Spleen (tissue), 11 donors: ENCODE data around the gene SHTN1. TPM values are rescaled to one million over a fixed set of nuclear protein-coding genes. Genes with fewer than 3 reads are reported as not detected.

Source experiments
- DNase-seq: peaks from one replicate; pipeline ENCODE4 v3.0.0-alpha.2; 2020
- H3K27ac ChIP-seq, 8 donors: fragments of 200-600 bp; sonication (generic) in 7 of 8; 1 replicate in 4 of 8; 2 replicates in 4 of 8; pipeline versions ENCODE4 v1.5.0 to v1.8.0; 2016 to 2021; ENCODE audit warnings: inconsistent platforms in 4 of 8, mild to moderate bottlenecking in 4 of 8, moderate library complexity in 1 of 8
- H3K27me3 ChIP-seq, 7 donors: fragments of 200-600 bp; sonication (generic) in 6 of 7; replicated peaks in 1 of 7; 1 replicate in 4 of 7; 2 replicates in 3 of 7; pipeline versions ENCODE4 v1.5.0 to v1.8.0; 2016 to 2021; ENCODE audit warnings: inconsistent platforms in 3 of 7, mild to moderate bottlenecking in 1 of 7
- H3K36me3 ChIP-seq, 6 donors: fragments of 200-600 bp; sonication (generic) in 5 of 6; 1 replicate in 4 of 6; 2 replicates in 2 of 6; pipeline versions ENCODE4 v1.5.0 to v1.8.0; 2016 to 2021; ENCODE audit warnings: inconsistent platforms in 2 of 6
- H3K4me1 ChIP-seq, 6 donors: fragments of 200-600 bp; sonication (generic) in 5 of 6; 1 replicate in 3 of 6; 2 replicates in 3 of 6; pipeline versions ENCODE4 v1.5.0 to v1.8.0; 2016 to 2021; ENCODE audit warnings: inconsistent platforms in 3 of 6
- H3K4me3 ChIP-seq, 8 donors: fragments of 200-600 bp; sonication (generic) in 7 of 8; 1 replicate in 4 of 8; 2 replicates in 4 of 8; pipeline versions ENCODE4 v1.5.0 to v1.8.0; 2016 to 2021; ENCODE audit warnings: inconsistent platforms in 4 of 8, mild to moderate bottlenecking in 4 of 8, moderate library complexity in 2 of 8
- H3K9me3 ChIP-seq, 8 donors: fragments of 200-600 bp; sonication (generic) in 7 of 8; 1 replicate in 4 of 8; 2 replicates in 4 of 8; pipeline versions ENCODE4 v1.5.0 to v1.8.0; 2016 to 2021; ENCODE audit warnings: inconsistent platforms in 4 of 8
- POLR2A ChIP-seq, 3 donors: fragments of 450-650 bp; IDR thresholded peaks; one replicate each; pipeline ENCODE4 v1.5.1; 2017; ENCODE audit warnings: antibody characterized with exemption in 3 of 3, mild to moderate bottlenecking in 1 of 3
- POLR2AphosphoS5 ChIP-seq, 3 donors: sonication (generic); formaldehyde crosslinking; IDR thresholded peaks; one replicate each; pipeline ENCODE4 v1.5.1; 2017; ENCODE audit warnings: antibody characterized with exemption in 3 of 3
- whole genome bisulfite sequencing, 5 donors: extraction: QIAGEN DNeasy Blood & Tissue Kit in 3 of 5; methylation state at CpG; one replicate each; pipeline versions ENCODE4 v1.1.5 to v1.1.7; 2013 to 2018; 5-methylcytosine and 5-hydroxymethylcytosine counted together
- intact Hi-C: fragments of 100-400 bp; cut with DNase I; formaldehyde crosslinking; loops from one replicate; pipeline ENCODE4 v1.15.0; 2023; ENCODE audit warnings: low total_unique reads
- polyA plus RNA-seq, 3 donors: library from polyadenylated mRNA; stranded (reverse); fragments of 200-250 nt; gene quantifications; one replicate each; pipeline ENCODE4 v1.2.1, GENCODE V29; 2013
- total RNA-seq, 7 donors: library from RNA; depleted of rRNA in 3 of 7; stranded (reverse); fragments of >200 nt in 3 of 7; fragmentation: NEBNext Ultra II Directional in 4 of 7; extraction: Animal tissue kit (Norgen Biotek cat#: 25700) in 4 of 7; gene quantifications; one replicate each; pipeline versions ENCODE4 v1.1.0 to v1.2.1, GENCODE V29; 2016 to 2021
- TF ChIP-seq, protein P1 (sequence below), 11 experiments: fragments of 200-600 bp in 7 of 11; fragments of 450-650 bp in 4 of 11; sonication (generic) in 4 of 11; IDR thresholded peaks in 8 of 11; conservative IDR thresholded peaks in 3 of 11; 1 replicate in 7 of 11; 2 replicates in 4 of 11; pipeline versions ENCODE4 v1.4.0 to v1.8.0; 2016 to 2021; ENCODE audit warnings: antibody characterized with exemption in 11 of 11, inconsistent platforms in 4 of 11, mild to moderate bottlenecking in 1 of 11
- donor health status: healthy with polysubstance abuse.
- donor health status: DM: no; HTN: no; CAD: no; lungs with moderate emphysema.
- donor health status: DM: no; HTN: no; CAD: no.
- donor health status: Bipolar disorder and iron deficiency.
- donor health status: healthy.
- donor health status: DM: no; HTN: no; CAD: no.
- donor health status: DM: yes; HTN: yes; CAD: no.

SHTN1 gene
- total and polyA plus RNA-seq, 10 donors = 2.9 to 28.3 (median 14.7) TPM

DNA sequence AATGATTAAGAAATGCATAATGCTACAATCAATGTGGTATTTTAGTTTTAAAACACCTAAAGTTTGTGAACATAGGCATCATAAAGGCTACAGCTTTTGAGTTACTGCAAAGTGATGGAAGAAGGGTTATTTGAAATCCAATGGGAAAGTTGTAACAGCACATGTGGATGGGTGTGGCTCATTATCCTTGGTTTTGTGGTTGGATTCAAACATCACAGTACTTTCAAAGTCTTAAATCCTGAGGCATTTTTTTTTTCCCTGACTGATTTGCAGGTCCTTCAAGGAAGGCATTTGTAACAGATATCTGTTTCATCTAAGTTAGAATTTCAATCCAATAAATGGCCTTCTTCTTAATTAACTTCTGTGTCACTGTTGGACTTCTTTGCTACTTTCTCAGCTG, 9.8 kb upstream of the SHTN1 start:
- H3K4me3 ChIP-seq = no peak overlapping the region

DNA sequence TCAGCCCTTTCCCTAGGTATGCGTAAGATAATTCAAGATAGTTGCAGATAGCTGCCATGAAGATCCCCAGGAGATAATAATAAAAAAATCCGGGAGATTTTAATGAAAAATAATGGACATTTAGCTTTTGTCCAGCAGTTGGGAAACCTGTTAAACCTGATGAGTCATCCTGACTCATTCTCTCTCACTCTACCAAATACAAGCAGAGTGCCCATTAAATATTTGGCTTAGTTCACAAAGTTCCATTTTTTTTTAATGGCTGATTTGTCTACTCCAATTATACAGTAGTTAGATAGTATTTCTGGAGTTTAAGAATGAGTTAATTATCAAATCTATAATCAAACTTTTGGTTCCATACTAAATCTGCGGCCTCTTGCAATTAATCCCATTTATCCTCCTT, 2.1 kb upstream of the SHTN1 start:
- H3K4me1 ChIP-seq = peaks cover 0 to 26% (median 17%) of the 10 kb centered on the region in 6 donors
- H3K36me3 ChIP-seq = no peaks in the 10 kb centered on the region
- DNase-seq = no peak
- no peak overlapping the region for H3K27ac ChIP-seq
- intact Hi-C loops = no loop called here
- 93 to 97% (median 94%) methylated on average over 3 of the region's 3 CpGs for WGBS, 5 donors
- TF ChIP-seq, protein P1, sequence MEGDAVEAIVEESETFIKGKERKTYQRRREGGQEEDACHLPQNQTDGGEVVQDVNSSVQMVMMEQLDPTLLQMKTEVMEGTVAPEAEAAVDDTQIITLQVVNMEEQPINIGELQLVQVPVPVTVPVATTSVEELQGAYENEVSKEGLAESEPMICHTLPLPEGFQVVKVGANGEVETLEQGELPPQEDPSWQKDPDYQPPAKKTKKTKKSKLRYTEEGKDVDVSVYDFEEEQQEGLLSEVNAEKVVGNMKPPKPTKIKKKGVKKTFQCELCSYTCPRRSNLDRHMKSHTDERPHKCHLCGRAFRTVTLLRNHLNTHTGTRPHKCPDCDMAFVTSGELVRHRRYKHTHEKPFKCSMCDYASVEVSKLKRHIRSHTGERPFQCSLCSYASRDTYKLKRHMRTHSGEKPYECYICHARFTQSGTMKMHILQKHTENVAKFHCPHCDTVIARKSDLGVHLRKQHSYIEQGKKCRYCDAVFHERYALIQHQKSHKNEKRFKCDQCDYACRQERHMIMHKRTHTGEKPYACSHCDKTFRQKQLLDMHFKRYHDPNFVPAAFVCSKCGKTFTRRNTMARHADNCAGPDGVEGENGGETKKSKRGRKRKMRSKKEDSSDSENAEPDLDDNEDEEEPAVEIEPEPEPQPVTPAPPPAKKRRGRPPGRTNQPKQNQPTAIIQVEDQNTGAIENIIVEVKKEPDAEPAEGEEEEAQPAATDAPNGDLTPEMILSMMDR (IDR thresholded peaks at IDR 0.05 in 8 of 11, conservative IDR thresholded peaks at IDR 0.05 in 3 of 11) = no peak
- TF ChIP-seq POLR2A (IDR thresholded peaks at IDR 0.05) (no peak), POLR2AphosphoS5 (IDR thresholded peaks at IDR 0.05) (no peak)
- H3K9me3 ChIP-seq = no peaks in the 10 kb centered on the region
- peaks cover 0 to 49% (median 12%) of the 10 kb centered on the region in 7 donors for H3K27me3 ChIP-seq
- no peak overlapping the region for H3K4me3 ChIP-seq

More for the DNA sequence above, 9.8 kb upstream of the SHTN1 start:
- H3K27me3 ChIP-seq = no peaks in the 10 kb centered on the region
- H3K27ac ChIP-seq = no peak overlapping the region
- H3K9me3 ChIP-seq = no peaks in the 10 kb centered on the region
- no peaks in the 10 kb centered on the region for H3K4me1 ChIP-seq
- intact Hi-C loops = no loop called here
- no peak for DNase-seq
- TF ChIP-seq POLR2A (IDR thresholded peaks at IDR 0.05) (no peak), POLR2AphosphoS5 (IDR thresholded peaks at IDR 0.05) (no peak)
- TF ChIP-seq, protein P1 (IDR thresholded peaks at IDR 0.05 in 8 of 11, conservative IDR thresholded peaks at IDR 0.05 in 3 of 11) = no peak
- H3K36me3 ChIP-seq = no peaks in the 10 kb centered on the region

DNA sequence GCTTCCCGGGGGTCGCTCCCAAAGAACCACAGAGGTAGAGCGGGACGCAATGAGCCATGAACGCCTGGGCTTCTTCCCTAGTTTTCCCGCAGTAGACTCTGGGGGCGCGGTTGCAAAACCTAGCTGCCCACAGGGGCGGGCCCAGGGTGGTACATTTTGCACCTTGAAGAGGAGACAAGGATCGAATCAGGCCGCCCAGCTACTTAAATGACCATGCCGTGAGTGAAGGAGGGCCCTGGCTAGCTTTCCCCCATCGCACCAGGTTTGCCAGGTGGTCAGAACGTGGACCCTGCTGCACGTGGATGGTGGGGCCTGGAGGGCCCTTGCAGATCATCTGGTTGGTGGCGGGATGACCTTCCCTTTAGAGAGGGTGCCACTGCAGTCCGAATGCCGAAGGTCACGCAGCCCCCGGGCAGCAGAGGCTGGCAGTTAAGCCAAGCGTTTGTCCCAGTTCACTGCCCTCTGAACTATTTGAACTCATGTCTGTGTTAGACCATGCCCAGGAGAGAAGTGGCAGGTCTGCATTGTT, 604 bp upstream of the SHTN1 start:
- Histone ChIP-seq H3K27me3 (peaks cover 0 to 49% (median 12%) of the 10 kb centered on the region in 7 donors), H3K36me3 (no peaks in the 10 kb centered on the region), H3K4me1 (peaks cover 0 to 26% (median 17%) of the 10 kb centered on the region in 6 donors), H3K9me3 (no peaks in the 10 kb centered on the region), H3K27ac (peak overlapping the region in 2 of 8 donors; percentile 70 to 81), H3K4me3 (peak overlapping the region; percentile 55 to 85 (median 64))
- intact Hi-C loops = no loop called here
- WGBS, 5 donors = 22 to 41% (median 27%) methylated on average over 12 to 21 of the region's 21 CpGs
- no peak for DNase-seq
- TF ChIP-seq POLR2A (IDR thresholded peaks at IDR 0.05) (no peak), POLR2AphosphoS5 (IDR thresholded peaks at IDR 0.05) (no peak)
- TF ChIP-seq, protein P1 (IDR thresholded peaks at IDR 0.05 in 8 of 11, conservative IDR thresholded peaks at IDR 0.05 in 3 of 11) = no peak

DNA sequence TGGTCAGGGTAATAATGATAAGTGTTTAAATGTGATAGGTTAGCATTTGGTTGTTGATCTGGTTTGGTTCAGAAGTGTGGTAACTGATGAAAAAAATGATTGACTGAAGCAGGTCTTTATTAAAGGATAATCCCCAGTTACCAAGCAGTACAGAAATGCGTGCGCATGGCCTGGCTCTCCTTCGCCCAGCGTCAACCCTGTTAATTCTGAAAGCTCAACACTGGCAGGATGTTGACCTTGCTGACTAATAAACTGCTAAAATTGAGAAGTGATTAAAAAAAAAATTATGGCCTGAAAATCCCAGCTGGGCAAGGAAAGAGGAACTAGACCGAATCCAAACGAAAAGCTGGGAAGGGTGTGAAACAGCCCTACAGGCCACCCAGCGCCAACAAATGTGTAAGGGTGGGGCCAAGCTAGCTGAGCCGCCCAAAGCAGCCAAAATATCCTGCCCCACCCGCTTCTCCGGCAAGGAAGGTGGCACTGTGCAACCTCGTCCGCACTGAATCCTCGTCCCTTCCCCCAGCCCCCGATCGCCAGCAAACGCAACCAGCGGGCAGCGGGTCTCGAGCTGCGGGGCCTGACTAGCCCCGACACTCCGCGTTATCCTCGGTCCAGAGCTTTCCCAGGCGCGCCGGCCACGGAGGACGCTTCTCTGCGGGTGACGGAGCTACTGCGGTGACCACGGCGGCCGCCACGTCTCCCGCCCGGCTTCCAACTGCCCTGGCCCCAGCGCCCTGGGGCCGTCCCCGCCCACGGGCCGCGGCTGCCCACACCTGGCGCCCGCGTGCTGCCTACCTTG, 561 bp downstream of the SHTN1 start:
- Histone ChIP-seq H3K4me1 (peaks cover 0 to 26% (median 17%) of the 10 kb centered on the region in 6 donors), H3K27ac (peak overlapping the region in 6 of 8 donors; percentile 38 to 81 (median 66)), H3K36me3 (no peaks in the 10 kb centered on the region), H3K27me3 (peaks cover 0 to 49% (median 12%) of the 10 kb centered on the region in 7 donors), H3K9me3 (no peaks in the 10 kb centered on the region), H3K4me3 (peak overlapping the region; percentile 55 to 85 (median 64))
- intact Hi-C loops = no loop called here
- DNase-seq = peak; percentile 76
- 4 to 20% (median 6%) methylated on average over 15 to 47 of the region's 47 CpGs for WGBS, 5 donors
- no peak for TF ChIP-seq POLR2AphosphoS5 (IDR thresholded peaks at IDR 0.05)
